GM12878 (cell line): ENCODE measurements around the gene KCNAB2. TPM values are rescaled to one million over a fixed set of nuclear protein-coding genes. Genes with fewer than 3 reads are reported as not detected.

Experiments
- polyA plus RNA-seq, 11 experiments: library from polyadenylated mRNA; depleted of rRNA in 4 of 11; unstranded in 6 of 11; stranded (reverse) in 5 of 11; fragments of >200 nt; fragmentation: Nextera tagmentation in 4 of 11; fragmentation: Illumina TruSeq in 1 of 11; extraction: Ambion mirVana in 4 of 11; extraction: Trizol in 1 of 11; gene quantifications; 1 replicate in 1 of 11; 2 replicates in 10 of 11; pipeline versions ENCODE4 v1.2.1 to v1.2.3, GENCODE V29; 2011 to 2016; ENCODE audit warnings: inconsistent platforms in 2 of 11, missing spikeins in 2 of 11, low read depth in 1 of 11
- total RNA-seq, 4 experiments: library from RNA; depleted of rRNA in 3 of 4; stranded (reverse); fragments of >200 nt in 3 of 4; fragmentation: Illumina TruSeq in 1 of 4; extraction: Trizol in 1 of 4; gene quantifications; 2 replicates each; pipeline versions ENCODE4 v1.2.1 to v1.2.3, GENCODE V29; 2013 to 2021

Gene KCNAB2
- total and polyA plus RNA-seq, 10 of the 15 experiments (the other 5 are each of a cell fraction or from before 2014, with no cell fraction given): 2.9 to 123 (median 62.4) TPM

Other genes with a start within 250 kb of the KCNAB2 start
- 3.2 and 3.8 TPM in 2 replicates for gene NPHP4, start 53.5 kb upstream of the KCNAB2 start, total RNA-seq (2014; rRNA removed)
- gene NPHP4, start 53.5 kb upstream of the KCNAB2 start, total RNA-seq (2014; rRNA removed; fragmentation: Illumina TruSeq; extraction: Trizol): 2.1 TPM in 2 replicates
- 8.3 and 10.5 TPM in 2 replicates for gene NPHP4, start 53.5 kb upstream of the KCNAB2 start, total RNA-seq (2021)
- 1.6 and 2.9 TPM in 2 replicates for gene NPHP4, start 53.5 kb upstream of the KCNAB2 start, polyA plus RNA-seq (2011; rRNA removed)
- 1.4 and 2.6 TPM in 2 replicates for gene NPHP4, start 53.5 kb upstream of the KCNAB2 start, polyA plus RNA-seq (2014; fragmentation: Illumina TruSeq; extraction: Trizol)
- gene NPHP4, start 53.5 kb upstream of the KCNAB2 start, polyA plus RNA-seq (2014; fragmentation: Nextera tagmentation; extraction: Ambion mirVana): under 1 TPM; 0.16 to 0.66 TPM
- gene NPHP4, start 53.5 kb upstream of the KCNAB2 start, polyA plus RNA-seq (2014; rRNA removed): 5.3 and 6.8 TPM in 2 replicates
- 1 to 10 TPM; 3.3 TPM for gene NPHP4, start 53.5 kb upstream of the KCNAB2 start, polyA plus RNA-seq (2016; fragmentation: Nextera tagmentation; extraction: Ambion mirVana)
- 0.05 and 0.06 TPM in 2 replicates for gene CHD5, start 134.4 kb downstream of the KCNAB2 start, total RNA-seq (2014; rRNA removed)
- 0.13 and 0.14 TPM in 2 replicates for gene CHD5, start 134.4 kb downstream of the KCNAB2 start, total RNA-seq (2014; rRNA removed; fragmentation: Illumina TruSeq; extraction: Trizol)
- 0.19 and 0.49 TPM in 2 replicates for gene CHD5, start 134.4 kb downstream of the KCNAB2 start, total RNA-seq (2021)
- gene CHD5, start 134.4 kb downstream of the KCNAB2 start, polyA plus RNA-seq (2011; rRNA removed): 0.07 and 0.23 TPM in 2 replicates
- gene CHD5, start 134.4 kb downstream of the KCNAB2 start, polyA plus RNA-seq (2014; fragmentation: Illumina TruSeq; extraction: Trizol): 0.05 and 0.09 TPM in 2 replicates
- gene CHD5, start 134.4 kb downstream of the KCNAB2 start, polyA plus RNA-seq (2014; fragmentation: Nextera tagmentation; extraction: Ambion mirVana): not detected
- 0.22 and 0.49 TPM in 2 replicates for gene CHD5, start 134.4 kb downstream of the KCNAB2 start, polyA plus RNA-seq (2014; rRNA removed)
- gene CHD5, start 134.4 kb downstream of the KCNAB2 start, polyA plus RNA-seq (2016; fragmentation: Nextera tagmentation; extraction: Ambion mirVana): under 1 TPM in 1 of 2 experiments, not detected in 1; 0.03 TPM
- gene RPL22, start 153.7 kb downstream of the KCNAB2 start, total RNA-seq (2014; rRNA removed): 191 and 240 TPM in 2 replicates
- 435 and 466 TPM in 2 replicates for gene RPL22, start 153.7 kb downstream of the KCNAB2 start, total RNA-seq (2014; rRNA removed; fragmentation: Illumina TruSeq; extraction: Trizol)
- gene RPL22, start 153.7 kb downstream of the KCNAB2 start, total RNA-seq (2021): 437 and 439 TPM in 2 replicates
- gene RPL22, start 153.7 kb downstream of the KCNAB2 start, polyA plus RNA-seq (2011; rRNA removed): 424 and 754 TPM in 2 replicates
- gene RPL22, start 153.7 kb downstream of the KCNAB2 start, polyA plus RNA-seq (2014; fragmentation: Illumina TruSeq; extraction: Trizol): 479 and 560 TPM in 2 replicates
- gene RPL22, start 153.7 kb downstream of the KCNAB2 start, polyA plus RNA-seq (2014; fragmentation: Nextera tagmentation; extraction: Ambion mirVana): 100 to 1,000 TPM; 437 to 560 TPM
- 295 and 340 TPM in 2 replicates for gene RPL22, start 153.7 kb downstream of the KCNAB2 start, polyA plus RNA-seq (2014; rRNA removed)
- gene RPL22, start 153.7 kb downstream of the KCNAB2 start, polyA plus RNA-seq (2016; fragmentation: Nextera tagmentation; extraction: Ambion mirVana): 100 to 1,000 TPM; 302 to 303 TPM
- 15.2 and 18.0 TPM in 2 replicates for gene RNF207, start 160.2 kb downstream of the KCNAB2 start, total RNA-seq (2014; rRNA removed)
- 7.8 and 8.9 TPM in 2 replicates for gene RNF207, start 160.2 kb downstream of the KCNAB2 start, total RNA-seq (2014; rRNA removed; fragmentation: Illumina TruSeq; extraction: Trizol)
- 23.2 and 27.0 TPM in 2 replicates for gene RNF207, start 160.2 kb downstream of the KCNAB2 start, total RNA-seq (2021)
- gene RNF207, start 160.2 kb downstream of the KCNAB2 start, polyA plus RNA-seq (2011; rRNA removed): 17.2 and 36.4 TPM in 2 replicates
- 9.4 and 13.3 TPM in 2 replicates for gene RNF207, start 160.2 kb downstream of the KCNAB2 start, polyA plus RNA-seq (2014; fragmentation: Illumina TruSeq; extraction: Trizol)
- 1 to 10 TPM; 1.7 to 3.6 TPM for gene RNF207, start 160.2 kb downstream of the KCNAB2 start, polyA plus RNA-seq (2014; fragmentation: Nextera tagmentation; extraction: Ambion mirVana)
- gene RNF207, start 160.2 kb downstream of the KCNAB2 start, polyA plus RNA-seq (2014; rRNA removed): 33.4 and 43.5 TPM in 2 replicates
- 10 to 100 TPM in 1 of 2 experiments, 1 to 10 TPM in 1; 8.6 to 12.8 TPM for gene RNF207, start 160.2 kb downstream of the KCNAB2 start, polyA plus RNA-seq (2016; fragmentation: Nextera tagmentation; extraction: Ambion mirVana)
- gene ICMT, start 190.1 kb downstream of the KCNAB2 start, total RNA-seq (2014; rRNA removed): 50.8 and 52.2 TPM in 2 replicates
- 33.9 and 37.4 TPM in 2 replicates for gene ICMT, start 190.1 kb downstream of the KCNAB2 start, total RNA-seq (2014; rRNA removed; fragmentation: Illumina TruSeq; extraction: Trizol)
- 48.3 and 50.4 TPM in 2 replicates for gene ICMT, start 190.1 kb downstream of the KCNAB2 start, total RNA-seq (2021)
- 31.1 and 31.7 TPM in 2 replicates for gene ICMT, start 190.1 kb downstream of the KCNAB2 start, polyA plus RNA-seq (2011; rRNA removed)
- 31.2 and 39.4 TPM in 2 replicates for gene ICMT, start 190.1 kb downstream of the KCNAB2 start, polyA plus RNA-seq (2014; fragmentation: Illumina TruSeq; extraction: Trizol)
- gene ICMT, start 190.1 kb downstream of the KCNAB2 start, polyA plus RNA-seq (2014; fragmentation: Nextera tagmentation; extraction: Ambion mirVana): 1 to 10 TPM; 3.8 to 5.5 TPM
- gene ICMT, start 190.1 kb downstream of the KCNAB2 start, polyA plus RNA-seq (2014; rRNA removed): 43.2 and 45.4 TPM in 2 replicates
- 10 to 100 TPM; 50.3 to 55.7 TPM for gene ICMT, start 190.1 kb downstream of the KCNAB2 start, polyA plus RNA-seq (2016; fragmentation: Nextera tagmentation; extraction: Ambion mirVana)
- gene HES3, start 198.3 kb downstream of the KCNAB2 start, total RNA-seq (2014; rRNA removed): not detected in 2 replicates
- gene HES3, start 198.3 kb downstream of the KCNAB2 start, total RNA-seq (2014; rRNA removed; fragmentation: Illumina TruSeq; extraction: Trizol): not detected in 2 replicates
- gene HES3, start 198.3 kb downstream of the KCNAB2 start, total RNA-seq (2021): not detected in 2 replicates
- not detected in 2 replicates for gene HES3, start 198.3 kb downstream of the KCNAB2 start, polyA plus RNA-seq (2011; rRNA removed)
- gene HES3, start 198.3 kb downstream of the KCNAB2 start, polyA plus RNA-seq (2014; fragmentation: Illumina TruSeq; extraction: Trizol): not detected in 2 replicates
- not detected for gene HES3, start 198.3 kb downstream of the KCNAB2 start, polyA plus RNA-seq (2014; fragmentation: Nextera tagmentation; extraction: Ambion mirVana)
- not detected in 2 replicates for gene HES3, start 198.3 kb downstream of the KCNAB2 start, polyA plus RNA-seq (2014; rRNA removed)
- not detected for gene HES3, start 198.3 kb downstream of the KCNAB2 start, polyA plus RNA-seq (2016; fragmentation: Nextera tagmentation; extraction: Ambion mirVana)
- gene GPR153, start 215.2 kb downstream of the KCNAB2 start, total RNA-seq (2014; rRNA removed): 1.1 and 1.6 TPM in 2 replicates
- 0.45 and 0.74 TPM in 2 replicates for gene GPR153, start 215.2 kb downstream of the KCNAB2 start, total RNA-seq (2014; rRNA removed; fragmentation: Illumina TruSeq; extraction: Trizol)
- 2.2 and 2.4 TPM in 2 replicates for gene GPR153, start 215.2 kb downstream of the KCNAB2 start, total RNA-seq (2021)
- gene GPR153, start 215.2 kb downstream of the KCNAB2 start, polyA plus RNA-seq (2011; rRNA removed): 0.33 and 0.92 TPM in 2 replicates
- 0.29 and 0.63 TPM in 2 replicates for gene GPR153, start 215.2 kb downstream of the KCNAB2 start, polyA plus RNA-seq (2014; fragmentation: Illumina TruSeq; extraction: Trizol)
- under 1 TPM; 0.05 to 0.11 TPM for gene GPR153, start 215.2 kb downstream of the KCNAB2 start, polyA plus RNA-seq (2014; fragmentation: Nextera tagmentation; extraction: Ambion mirVana)
- 1.3 and 1.5 TPM in 2 replicates for gene GPR153, start 215.2 kb downstream of the KCNAB2 start, polyA plus RNA-seq (2014; rRNA removed)
- gene GPR153, start 215.2 kb downstream of the KCNAB2 start, polyA plus RNA-seq (2016; fragmentation: Nextera tagmentation; extraction: Ambion mirVana): under 1 TPM; 0.04 to 0.05 TPM